ENCODE data around the gene PHYKPL. TPM values are rescaled to one million over a fixed set of nuclear protein-coding genes. Genes with fewer than 3 reads are reported as not detected.

Gene PHYKPL
- total RNA-seq, 2 donors from 2014 or later, result 78.3 to 94.8 TPM

- ATAC-seq (ENCODE audit: insufficient number of reproducible peaks, low FRiP score, low read depth), result no peak
- H3K4me1 ChIP-seq (ENCODE audit: control insufficient read depth in 1 of 2, low read depth in 2 of 2), result peaks cover 12 to 22% of the 10 kb centered on the region in 2 donors
- H3K4me3 ChIP-seq, result no peak overlapping the region
- no peak for TF ChIP-seq CTCF (IDR thresholded peaks at IDR 0.05)
- no peaks in the 10 kb centered on the region for H3K27me3 ChIP-seq (replicated peaks; ENCODE audit: insufficient read depth)
- peaks cover 27% of the 10 kb centered on the region for H3K36me3 ChIP-seq
- DNase-seq (ENCODE audit: low spot score), result no peak
- H3K27ac ChIP-seq, result no peak overlapping the region
- H3K9me3 ChIP-seq, result no peaks in the 10 kb centered on the region
Measured at GRCh38 chr5:178227138-178227659, 5.4 kb downstream of the PHYKPL start.

- no peaks in the 10 kb centered on the region for H3K27me3 ChIP-seq (replicated peaks; ENCODE audit: insufficient read depth)
- no peaks in the 10 kb centered on the region for H3K9me3 ChIP-seq
- H3K36me3 ChIP-seq, result peaks cover 33% of the 10 kb centered on the region
- peaks cover 0 to 5% of the 10 kb centered on the region in 2 donors for H3K4me1 ChIP-seq (ENCODE audit: control insufficient read depth in 1 of 2, low read depth in 2 of 2)
- no peak overlapping the region for H3K4me3 ChIP-seq
- no peak for DNase-seq (ENCODE audit: low spot score)
- no peak for ATAC-seq (ENCODE audit: insufficient number of reproducible peaks, low FRiP score, low read depth)
- TF ChIP-seq CTCF (IDR thresholded peaks at IDR 0.05), result no peak
- no peak overlapping the region for H3K27ac ChIP-seq
Measured at GRCh38 chr5:178225174-178225573, 7.4 kb downstream of the PHYKPL start.

GRCh38 chr5:178224403-178224802, 8.2 kb downstream of the PHYKPL start:
- TF ChIP-seq CTCF (IDR thresholded peaks at IDR 0.05), result no peak
- Histone ChIP-seq H3K4me3 (no peak overlapping the region), H3K27ac (no peak overlapping the region), H3K4me1 (ENCODE audit: control insufficient read depth in 1 of 2, low read depth in 2 of 2) (no peaks in the 10 kb centered on the region), H3K9me3 (no peaks in the 10 kb centered on the region), H3K27me3 (replicated peaks; ENCODE audit: insufficient read depth) (no peaks in the 10 kb centered on the region), H3K36me3 (peaks cover 27% of the 10 kb centered on the region)
- no peak for ATAC-seq (ENCODE audit: insufficient number of reproducible peaks, low FRiP score, low read depth)
- no peak for DNase-seq (ENCODE audit: low spot score)

GRCh38 chr5:178223828-178224335, 8.7 kb downstream of the PHYKPL start:
- Histone ChIP-seq H3K4me3 (no peak overlapping the region), H3K9me3 (no peaks in the 10 kb centered on the region), H3K36me3 (peaks cover 24% of the 10 kb centered on the region), H3K27ac (no peak overlapping the region), H3K27me3 (replicated peaks; ENCODE audit: insufficient read depth) (no peaks in the 10 kb centered on the region), H3K4me1 (ENCODE audit: control insufficient read depth in 1 of 2, low read depth in 2 of 2) (no peaks in the 10 kb centered on the region)
- ATAC-seq (ENCODE audit: insufficient number of reproducible peaks, low FRiP score, low read depth) (no peak), DNase-seq (ENCODE audit: low spot score) (no peak)
- no peak for TF ChIP-seq CTCF (IDR thresholded peaks at IDR 0.05)

GRCh38 chr5:178223196-178223773, 9.3 kb downstream of the PHYKPL start:
- Histone ChIP-seq H3K4me1 (ENCODE audit: control insufficient read depth in 1 of 2, low read depth in 2 of 2) (no peaks in the 10 kb centered on the region), H3K27me3 (replicated peaks; ENCODE audit: insufficient read depth) (no peaks in the 10 kb centered on the region), H3K36me3 (peaks cover 24% of the 10 kb centered on the region), H3K4me3 (no peak overlapping the region), H3K27ac (no peak overlapping the region), H3K9me3 (no peaks in the 10 kb centered on the region)
- ATAC-seq (ENCODE audit: insufficient number of reproducible peaks, low FRiP score, low read depth) (no peak), DNase-seq (ENCODE audit: low spot score) (no peak)
- TF ChIP-seq CTCF (IDR thresholded peaks at IDR 0.05), result no peak

All from thoracic aorta (tissue), 2 donors.